ENCODE results near the gene PTPN23. TPM values are rescaled to one million over a fixed set of nuclear protein-coding genes. Genes with fewer than 3 reads are reported as not detected.

Gene PTPN23
- total and polyA plus RNA-seq, 2 of the 13 experiments (the other 11 are each of a cell fraction or from before 2014, with no cell fraction given): 2.3 to 3.7 TPM

GRCh38 chr3:47414161-47414564, 33.3 kb downstream of the PTPN23 start (continued):
- TF ChIP-seq E2F2 (CRISPR knock-in tag; IDR thresholded peaks at IDR 0.05; ENCODE audit: borderline replicate concordance): no peak
- TF ChIP-seq ZNF570 (CRISPR knock-in tag; IDR thresholded peaks at IDR 0.05; ENCODE audit: borderline replicate concordance): no peak
- TF ChIP-seq TSC22D2 (CRISPR knock-in tag; IDR thresholded peaks at IDR 0.05; ENCODE audit: borderline replicate concordance): no peak
- TF ChIP-seq KDM5B (CRISPR knock-in tag; IDR thresholded peaks at IDR 0.05; ENCODE audit: borderline replicate concordance): peak; percentile 65; the same call in 1 of the 2 replicates
- peak; percentile 62; the same call in 1 of the 2 replicates for TF ChIP-seq ZNF121 (CRISPR knock-in tag; IDR thresholded peaks at IDR 0.05)
- TF ChIP-seq, protein P1, sequence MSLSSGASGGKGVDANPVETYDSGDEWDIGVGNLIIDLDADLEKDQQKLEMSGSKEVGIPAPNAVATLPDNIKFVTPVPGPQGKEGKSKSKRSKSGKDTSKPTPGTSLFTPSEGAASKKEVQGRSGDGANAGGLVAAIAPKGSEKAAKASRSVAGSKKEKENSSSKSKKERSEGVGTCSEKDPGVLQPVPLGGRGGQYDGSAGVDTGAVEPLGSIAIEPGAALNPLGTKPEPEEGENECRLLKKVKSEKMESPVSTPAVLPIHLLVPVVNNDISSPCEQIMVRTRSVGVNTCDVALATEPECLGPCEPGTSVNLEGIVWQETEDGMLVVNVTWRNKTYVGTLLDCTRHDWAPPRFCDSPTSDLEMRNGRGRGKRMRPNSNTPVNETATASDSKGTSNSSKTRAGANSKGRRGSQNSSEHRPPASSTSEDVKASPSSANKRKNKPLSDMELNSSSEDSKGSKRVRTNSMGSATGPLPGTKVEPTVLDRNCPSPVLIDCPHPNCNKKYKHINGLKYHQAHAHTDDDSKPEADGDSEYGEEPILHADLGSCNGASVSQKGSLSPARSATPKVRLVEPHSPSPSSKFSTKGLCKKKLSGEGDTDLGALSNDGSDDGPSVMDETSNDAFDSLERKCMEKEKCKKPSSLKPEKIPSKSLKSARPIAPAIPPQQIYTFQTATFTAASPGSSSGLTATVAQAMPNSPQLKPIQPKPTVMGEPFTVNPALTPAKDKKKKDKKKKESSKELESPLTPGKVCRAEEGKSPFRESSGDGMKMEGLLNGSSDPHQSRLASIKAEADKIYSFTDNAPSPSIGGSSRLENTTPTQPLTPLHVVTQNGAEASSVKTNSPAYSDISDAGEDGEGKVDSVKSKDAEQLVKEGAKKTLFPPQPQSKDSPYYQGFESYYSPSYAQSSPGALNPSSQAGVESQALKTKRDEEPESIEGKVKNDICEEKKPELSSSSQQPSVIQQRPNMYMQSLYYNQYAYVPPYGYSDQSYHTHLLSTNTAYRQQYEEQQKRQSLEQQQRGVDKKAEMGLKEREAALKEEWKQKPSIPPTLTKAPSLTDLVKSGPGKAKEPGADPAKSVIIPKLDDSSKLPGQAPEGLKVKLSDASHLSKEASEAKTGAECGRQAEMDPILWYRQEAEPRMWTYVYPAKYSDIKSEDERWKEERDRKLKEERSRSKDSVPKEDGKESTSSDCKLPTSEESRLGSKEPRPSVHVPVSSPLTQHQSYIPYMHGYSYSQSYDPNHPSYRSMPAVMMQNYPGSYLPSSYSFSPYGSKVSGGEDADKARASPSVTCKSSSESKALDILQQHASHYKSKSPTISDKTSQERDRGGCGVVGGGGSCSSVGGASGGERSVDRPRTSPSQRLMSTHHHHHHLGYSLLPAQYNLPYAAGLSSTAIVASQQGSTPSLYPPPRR (CRISPR knock-in tag; IDR thresholded peaks at IDR 0.05; ENCODE audit: borderline replicate concordance): 0 out of 2 replicates have a peak, but pooled peaks have one; percentile 43
- TF ChIP-seq ETV5 (CRISPR knock-in tag; IDR thresholded peaks at IDR 0.05; ENCODE audit: borderline replicate concordance): peak; percentile 25; the same call in 1 of the 2 replicates
- TF ChIP-seq MTA1 (CRISPR knock-in tag; IDR thresholded peaks at IDR 0.05; ENCODE audit: borderline replicate concordance): peak; percentile 65; the same call in 1 of the 2 replicates
- TF ChIP-seq PAX8 (CRISPR knock-in tag; IDR thresholded peaks at IDR 0.05; ENCODE audit: borderline replicate concordance): no peak
- TF ChIP-seq ZNF577 (CRISPR knock-in tag; IDR thresholded peaks at IDR 0.05; ENCODE audit: borderline replicate concordance, low read depth): no peak
- 0 out of 2 replicates have a peak, but pooled peaks have one; percentile 42 for TF ChIP-seq SP4 (CRISPR knock-in tag; IDR thresholded peaks at IDR 0.05)

All from HepG2 (cell line).